Activated T-cell treated with anti-CD3 and anti-CD28 coated beads, Interleukin-2, amount 50 U/mL, for 24 hours (primary cell): ENCODE measurements around the gene PLEKHB2.
"Not testable (repeated sequence)": the region's sequence is repeated elsewhere in the genome, so short reads cannot be mapped to it uniquely, and the experiment has no call there.

ENCODE experiments used
- DNase-seq: peaks from one replicate; pipeline ENCODE4 v3.0.0-alpha.2; 2020
- H3K27ac Mint-ChIP-seq: 2 replicates; pipeline ENCODE4 v1.8.0; 2020; ENCODE audit warnings: mild to moderate bottlenecking, mixed read lengths
- H3K27me3 Mint-ChIP-seq: 2 replicates; pipeline ENCODE4 v1.8.0; 2020; ENCODE audit warnings: mixed read lengths
- H3K36me3 Mint-ChIP-seq: 2 replicates; pipeline ENCODE4 v1.8.0; 2020; ENCODE audit warnings: low read depth, mixed read lengths
- H3K4me1 Mint-ChIP-seq: 2 replicates; pipeline ENCODE4 v1.8.0; 2020; ENCODE audit warnings: low read depth, mixed read lengths
- H3K4me3 Mint-ChIP-seq: 2 replicates; pipeline ENCODE4 v1.8.0; 2020; ENCODE audit warnings: mild to moderate bottlenecking, moderate library complexity, mixed read lengths
- H3K9me3 Mint-ChIP-seq: 2 replicates; pipeline ENCODE4 v1.8.0; 2020; ENCODE audit warnings: mixed read lengths

The PLEKHB2 gene

GRCh38 chr2:131105156-131105949 is at the start of gene PLEKHB2:
Gene PLEKHB2 (plus strand): TSS chr2:131105336. CDS start chr2:131120942, 15,606 bp downstream.
- Mint-ChIP-seq H3K9me3 (no peaks in the 10 kb centered on the region), H3K4me3 (peak within 1 kb of the TSS; percentile 86), H3K36me3 (peaks cover 39% of the 10 kb centered on the region), H3K4me1 (peaks cover 54% of the 10 kb centered on the region), H3K27ac (peak within 1 kb of the TSS; percentile 95), H3K27me3 (no peaks in the 10 kb centered on the region)
- DNase-seq = peak; percentile 97

DNA sequence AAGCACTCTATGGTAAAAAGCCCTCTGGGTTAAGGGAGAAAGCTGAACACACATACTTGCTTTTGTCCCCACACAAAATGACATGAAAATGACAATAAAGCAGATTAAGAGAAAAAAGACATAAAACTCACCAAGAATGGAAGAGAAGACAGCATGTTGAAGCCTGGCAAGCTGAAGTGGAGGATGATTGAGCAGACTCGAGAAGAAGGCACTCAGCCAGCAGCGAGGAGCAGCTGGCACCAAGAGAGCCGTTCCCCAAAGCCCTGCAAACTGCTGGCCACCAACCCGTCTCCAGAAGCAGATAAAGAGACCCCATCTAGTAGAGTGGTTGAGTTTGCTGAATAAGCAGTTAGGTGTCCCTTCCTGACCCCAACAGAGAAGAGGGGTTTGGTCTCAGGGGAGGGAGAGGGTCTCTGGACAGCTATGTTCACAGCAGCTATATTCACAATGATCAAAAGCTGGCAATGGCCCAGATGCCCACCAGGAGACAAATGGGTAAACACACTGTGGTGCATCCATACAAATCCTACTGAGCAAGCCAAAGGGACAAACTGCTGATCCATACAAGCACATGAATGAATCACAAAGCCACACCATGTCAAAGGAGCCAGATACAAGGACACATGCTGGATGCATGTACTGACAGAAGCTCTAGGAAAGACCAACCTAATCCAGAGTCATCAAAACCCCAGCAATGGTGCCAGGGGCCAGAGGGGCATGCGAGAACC is 48.8 kb upstream of the PLEKHB2 start:
- H3K27me3 Mint-ChIP-seq = no peaks in the 10 kb centered on the region
- H3K36me3 Mint-ChIP-seq = peaks cover 92% of the 10 kb centered on the region
- peaks cover 28% of the 10 kb centered on the region for H3K4me1 Mint-ChIP-seq
- DNase-seq = no peak
- peak overlapping the region; percentile 5 for H3K27ac Mint-ChIP-seq
- H3K9me3 Mint-ChIP-seq = no peaks in the 10 kb centered on the region
- no peak overlapping the region for H3K4me3 Mint-ChIP-seq

- no peak for DNase-seq
- no peaks in the 10 kb centered on the region for H3K27me3 Mint-ChIP-seq
- H3K27ac Mint-ChIP-seq = peak overlapping the region; percentile 1
- no peaks in the 10 kb centered on the region for H3K9me3 Mint-ChIP-seq
- H3K36me3 Mint-ChIP-seq = peaks cover 91% of the 10 kb centered on the region
- peaks cover 30% of the 10 kb centered on the region for H3K4me1 Mint-ChIP-seq
- H3K4me3 Mint-ChIP-seq = no peak overlapping the region
Measured at GRCh38 chr2:131056932-131057287, 48.2 kb upstream of the PLEKHB2 start.

DNA sequence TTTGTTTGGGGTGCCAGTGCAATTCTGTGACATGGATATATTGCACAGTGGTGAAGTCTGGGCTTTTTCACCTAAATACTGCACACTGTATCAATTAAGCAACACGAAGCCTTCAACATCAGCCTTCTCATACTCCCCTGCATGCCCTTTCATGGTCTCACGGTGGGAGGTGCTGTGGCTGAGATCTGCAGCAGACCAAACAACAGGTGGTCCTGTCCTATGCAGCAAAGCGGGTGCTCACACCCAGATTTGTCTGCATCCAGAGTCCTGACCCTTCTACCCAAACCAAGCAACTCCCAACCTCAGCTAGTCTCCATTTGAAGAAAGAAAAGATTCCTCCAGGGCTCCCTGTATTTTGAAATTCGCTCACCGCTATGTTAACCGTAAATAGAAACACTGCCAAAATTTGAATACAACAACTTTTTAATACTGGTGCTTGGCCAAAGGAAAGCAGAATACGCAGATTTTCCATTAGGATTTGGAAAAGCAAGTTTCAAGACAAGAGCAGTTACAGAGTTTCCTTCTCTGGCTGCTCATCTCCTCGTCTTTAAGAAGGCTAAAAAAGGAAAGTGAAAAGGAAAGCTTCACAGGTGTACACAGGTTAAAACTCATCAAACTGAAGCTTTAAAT is 46.8 kb upstream of the PLEKHB2 start:
- H3K27ac Mint-ChIP-seq = peak overlapping the region; percentile 71
- no peaks in the 10 kb centered on the region for H3K27me3 Mint-ChIP-seq

GRCh38 chr2:131058920-131059319 is 46.2 kb upstream of the PLEKHB2 start:
- Mint-ChIP-seq H3K36me3 (peaks cover 88% of the 10 kb centered on the region), H3K27me3 (no peaks in the 10 kb centered on the region), H3K27ac (peak overlapping the region; percentile 12), H3K4me3 (no peak overlapping the region), H3K4me1 (peaks cover 42% of the 10 kb centered on the region), H3K9me3 (no peaks in the 10 kb centered on the region)
- no peak for DNase-seq

More for the DNA sequence above, 46.8 kb upstream of the PLEKHB2 start:
- Mint-ChIP-seq H3K4me3 (no peak overlapping the region), H3K9me3 (no peaks in the 10 kb centered on the region), H3K36me3 (peaks cover 89% of the 10 kb centered on the region), H3K4me1 (peaks cover 39% of the 10 kb centered on the region)
- no peak for DNase-seq

GRCh38 chr2:131063501-131064283 is 41.4 kb upstream of the PLEKHB2 start:
- peaks cover 47% of the 10 kb centered on the region for H3K4me1 Mint-ChIP-seq

GRCh38 chr2:131064589-131065512 is 40.3 kb upstream of the PLEKHB2 start:
- peak overlapping the region; percentile 33 for H3K27ac Mint-ChIP-seq
- peaks cover 44% of the 10 kb centered on the region for H3K4me1 Mint-ChIP-seq

More at GRCh38 chr2:131063501-131064283, 41.4 kb upstream of the PLEKHB2 start:
- H3K36me3 Mint-ChIP-seq = peaks cover 84% of the 10 kb centered on the region
- peak overlapping the region; percentile 62 for H3K27ac Mint-ChIP-seq
- H3K27me3 Mint-ChIP-seq = no peaks in the 10 kb centered on the region
- no peaks in the 10 kb centered on the region for H3K9me3 Mint-ChIP-seq
- no peak overlapping the region for H3K4me3 Mint-ChIP-seq
- DNase-seq = no peak

GRCh38 chr2:131067465-131068125 is 37.5 kb upstream of the PLEKHB2 start:
- H3K4me3 Mint-ChIP-seq = no peak overlapping the region
- peak overlapping the region; percentile 20 for H3K27ac Mint-ChIP-seq

More at GRCh38 chr2:131064589-131065512, 40.3 kb upstream of the PLEKHB2 start:
- Mint-ChIP-seq H3K4me3 (no peak overlapping the region), H3K9me3 (no peaks in the 10 kb centered on the region), H3K27me3 (no peaks in the 10 kb centered on the region), H3K36me3 (peaks cover 84% of the 10 kb centered on the region)
- DNase-seq = no peak

DNA sequence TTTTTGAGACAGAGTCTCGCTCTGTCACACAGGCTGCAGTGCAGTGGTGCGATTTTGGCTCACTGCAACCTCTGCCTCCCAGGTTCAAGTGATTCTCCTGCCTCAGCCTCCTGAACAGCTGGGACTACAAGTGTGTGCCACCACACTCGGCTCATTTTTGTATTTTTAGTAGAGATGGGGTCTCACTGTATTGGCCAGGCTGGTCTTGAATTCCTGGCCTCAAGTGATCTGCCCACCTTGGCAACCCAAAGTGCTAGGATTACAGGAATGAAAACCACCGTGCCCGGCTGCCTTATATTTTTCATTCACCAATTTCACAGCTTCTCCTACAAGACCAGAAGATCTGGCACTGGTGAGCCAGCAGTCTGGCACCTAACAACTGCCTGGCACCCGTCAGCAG is 37.0 kb upstream of the PLEKHB2 start:
- H3K4me1 Mint-ChIP-seq = peaks cover 40% of the 10 kb centered on the region
- H3K27me3 Mint-ChIP-seq, H3K9me3 Mint-ChIP-seq, DNase-seq, H3K27ac Mint-ChIP-seq, H3K4me3 Mint-ChIP-seq: not testable (repeated sequence)
- H3K36me3 Mint-ChIP-seq = peaks cover 88% of the 10 kb centered on the region

More at GRCh38 chr2:131067465-131068125, 37.5 kb upstream of the PLEKHB2 start:
- DNase-seq = no peak
- Mint-ChIP-seq H3K27me3 (no peaks in the 10 kb centered on the region), H3K4me1 (peaks cover 42% of the 10 kb centered on the region), H3K36me3 (peaks cover 86% of the 10 kb centered on the region), H3K9me3 (no peaks in the 10 kb centered on the region)

- not testable (repeated sequence) for H3K27ac Mint-ChIP-seq, H3K9me3 Mint-ChIP-seq, DNase-seq, H3K4me3 Mint-ChIP-seq, H3K27me3 Mint-ChIP-seq
- Mint-ChIP-seq H3K4me1 (peaks cover 49% of the 10 kb centered on the region), H3K36me3 (peaks cover 96% of the 10 kb centered on the region)
Measured at GRCh38 chr2:131075578-131075977, 29.6 kb upstream of the PLEKHB2 start.

GRCh38 chr2:131076707-131077106 is 28.4 kb upstream of the PLEKHB2 start:
- Mint-ChIP-seq H3K9me3 (no peaks in the 10 kb centered on the region), H3K27me3 (no peaks in the 10 kb centered on the region), H3K27ac (peak overlapping the region; percentile 64), H3K4me1 (peaks cover 52% of the 10 kb centered on the region), H3K4me3 (no peak overlapping the region), H3K36me3 (peaks cover 96% of the 10 kb centered on the region)
- no peak for DNase-seq

GRCh38 chr2:131077182-131077846 is 27.8 kb upstream of the PLEKHB2 start:
- peak overlapping the region; percentile 64 for H3K27ac Mint-ChIP-seq

More at GRCh38 chr2:131077182-131077846, 27.8 kb upstream of the PLEKHB2 start:
- H3K4me3 Mint-ChIP-seq = no peak overlapping the region
- H3K27me3 Mint-ChIP-seq = no peaks in the 10 kb centered on the region
- DNase-seq = no peak
- H3K9me3 Mint-ChIP-seq = no peaks in the 10 kb centered on the region
- H3K36me3 Mint-ChIP-seq = peaks cover 97% of the 10 kb centered on the region
- peaks cover 54% of the 10 kb centered on the region for H3K4me1 Mint-ChIP-seq
